Endothelial cell of umbilical vein (primary cell): ENCODE results near the gene NOL4.

Experiments used
- EZH2 ChIP-seq: IDR thresholded peaks from 2 replicates; pipeline ENCODE4 v1.6.1; 2012; ENCODE audit warnings: borderline replicate concordance, low read depth, mild to moderate bottlenecking, moderate library complexity, low read length, inconsistent platforms; ENCODE audit not compliant: severe bottlenecking
- GATA2 ChIP-seq: IDR thresholded peaks from 2 replicates; pipeline ENCODE4 v1.7.0; 2011; ENCODE audit warnings: low read depth, mild to moderate bottlenecking, moderate library complexity, mixed read lengths, low read length; ENCODE audit not compliant: insufficient read length, insufficient read depth
- JUN ChIP-seq: IDR thresholded peaks from 2 replicates; pipeline ENCODE4 v1.6.1; 2011; ENCODE audit warnings: borderline replicate concordance, low read depth; ENCODE audit not compliant: insufficient read length, insufficient read depth
- MYC ChIP-seq: IDR thresholded peaks from one replicate; pipeline ENCODE4 v1.6.1; 2011; ENCODE audit warnings: mild to moderate bottlenecking, low read depth, low read length
- POLR2A ChIP-seq: IDR thresholded peaks from 2 replicates; pipeline ENCODE4 v1.6.1; 2012; ENCODE audit warnings: low read depth, mild to moderate bottlenecking, control low read depth, low read length
- POLR2AphosphoS5 ChIP-seq: IDR thresholded peaks from 2 replicates; pipeline ENCODE4 v1.6.1; 2012; ENCODE audit warnings: low read depth, mild to moderate bottlenecking, control low read depth, low read length, moderate library complexity; ENCODE audit not compliant: insufficient read depth
- TF ChIP-seq, protein P1 (sequence below), 2 donors: IDR thresholded peaks; 1 replicate in 1 of 2; 2 replicates in 1 of 2; pipeline ENCODE4 v1.5.1; 2011; ENCODE audit warnings: low read length in 2 of 2, mild to moderate bottlenecking in 2 of 2, moderate library complexity in 2 of 2, control low read depth in 1 of 2, inconsistent platforms in 1 of 2, low read depth in 1 of 2; ENCODE audit not compliant: insufficient read depth in 1 of 2; ENCODE audit errors: extremely low read depth in 1 of 2
- TF ChIP-seq, protein P2 (sequence below): IDR thresholded peaks from 2 replicates; pipeline ENCODE4 v1.6.1; 2011; ENCODE audit not compliant: insufficient read depth, insufficient read length

DNA sequence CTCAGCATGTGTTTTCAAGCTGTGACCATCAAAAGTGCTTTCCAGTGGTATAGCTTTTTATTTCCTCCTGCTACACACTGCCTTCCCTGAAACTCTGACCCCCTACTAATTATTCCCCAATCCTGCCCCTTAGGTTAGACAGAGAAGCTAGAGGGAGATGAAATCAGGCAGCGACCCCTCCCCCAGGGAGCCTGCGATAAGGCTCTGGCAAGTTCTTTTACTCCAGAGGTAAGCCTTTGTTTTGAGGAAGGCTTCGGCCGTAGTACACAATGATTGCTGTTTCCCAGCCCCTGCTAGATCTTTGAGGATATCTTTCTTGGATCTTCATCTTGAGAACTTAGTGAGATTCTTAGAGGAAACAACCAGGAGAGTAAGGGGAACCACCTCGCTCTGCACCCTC, 33.5 kb upstream of the NOL4 start:
- TF ChIP-seq, protein P1, sequence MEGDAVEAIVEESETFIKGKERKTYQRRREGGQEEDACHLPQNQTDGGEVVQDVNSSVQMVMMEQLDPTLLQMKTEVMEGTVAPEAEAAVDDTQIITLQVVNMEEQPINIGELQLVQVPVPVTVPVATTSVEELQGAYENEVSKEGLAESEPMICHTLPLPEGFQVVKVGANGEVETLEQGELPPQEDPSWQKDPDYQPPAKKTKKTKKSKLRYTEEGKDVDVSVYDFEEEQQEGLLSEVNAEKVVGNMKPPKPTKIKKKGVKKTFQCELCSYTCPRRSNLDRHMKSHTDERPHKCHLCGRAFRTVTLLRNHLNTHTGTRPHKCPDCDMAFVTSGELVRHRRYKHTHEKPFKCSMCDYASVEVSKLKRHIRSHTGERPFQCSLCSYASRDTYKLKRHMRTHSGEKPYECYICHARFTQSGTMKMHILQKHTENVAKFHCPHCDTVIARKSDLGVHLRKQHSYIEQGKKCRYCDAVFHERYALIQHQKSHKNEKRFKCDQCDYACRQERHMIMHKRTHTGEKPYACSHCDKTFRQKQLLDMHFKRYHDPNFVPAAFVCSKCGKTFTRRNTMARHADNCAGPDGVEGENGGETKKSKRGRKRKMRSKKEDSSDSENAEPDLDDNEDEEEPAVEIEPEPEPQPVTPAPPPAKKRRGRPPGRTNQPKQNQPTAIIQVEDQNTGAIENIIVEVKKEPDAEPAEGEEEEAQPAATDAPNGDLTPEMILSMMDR (IDR thresholded peaks at IDR 0.05; ENCODE audit: extremely low read depth in 1 of 2, insufficient read depth in 1 of 2, low read depth in 1 of 2, low read length in 2 of 2), result no peak
- no peak for TF ChIP-seq EZH2
- TF ChIP-seq POLR2A, result no peak
- TF ChIP-seq, protein P2, sequence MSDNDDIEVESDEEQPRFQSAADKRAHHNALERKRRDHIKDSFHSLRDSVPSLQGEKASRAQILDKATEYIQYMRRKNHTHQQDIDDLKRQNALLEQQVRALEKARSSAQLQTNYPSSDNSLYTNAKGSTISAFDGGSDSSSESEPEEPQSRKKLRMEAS, result no peak
- TF ChIP-seq POLR2AphosphoS5, result no peak
- no peak for TF ChIP-seq MYC
- TF ChIP-seq JUN, result no peak
- no peak for TF ChIP-seq GATA2
